Left ventricle myocardium inferior (tissue), 1 donor: ENCODE data around the gene NCK2. TPM values are rescaled to one million over a fixed set of nuclear protein-coding genes. Genes with fewer than 3 reads are reported as not detected.

Source experiments
- DNase-seq: peaks from one replicate; pipeline ENCODE4 v3.0.0-alpha.2; 2020
- H3K27ac ChIP-seq: fragments of 200-600 bp; replicated peaks from 2 replicates; pipeline ENCODE4 v1.8.0; 2021
- H3K27me3 ChIP-seq: fragments of 200-600 bp; 2 replicates; pipeline ENCODE4 v1.8.0; 2021; ENCODE audit warnings: low read depth
- H3K36me3 ChIP-seq: fragments of 200-600 bp; 2 replicates; pipeline ENCODE4 v1.8.0; 2021
- H3K4me1 ChIP-seq: fragments of 200-600 bp; 2 replicates; pipeline ENCODE4 v1.8.0; 2021
- H3K4me3 ChIP-seq: fragments of 200-600 bp; 2 replicates; pipeline ENCODE4 v1.8.0; 2021; ENCODE audit warnings: mild to moderate bottlenecking, moderate library complexity
- H3K9me3 ChIP-seq: fragments of 200-600 bp; replicated peaks from 2 replicates; pipeline ENCODE4 v1.8.0; 2021
- intact Hi-C: fragments of 100-400 bp; cut with micrococcal nuclease; formaldehyde crosslinking; loops from one replicate; pipeline ENCODE4 v1.11.0; 2022
- total RNA-seq: library from RNA; stranded (reverse); fragmentation: NEBNext Ultra II Directional; extraction: Animal tissue kit (Norgen Biotek cat#: 25700); gene quantifications from one replicate; pipeline ENCODE4 v1.2.1, GENCODE V29; 2021
- TF ChIP-seq, protein P1 (sequence below): fragments of 200-600 bp; IDR thresholded peaks from 2 replicates; pipeline ENCODE4 v1.8.0; 2021; ENCODE audit warnings: antibody characterized with exemption, mild to moderate bottlenecking, borderline replicate concordance
- donor health status: DM: no; HTN: yes; CAD: no; lungs with severe emphysema.

NCK2 gene
- total RNA-seq, 1 donor from 2014 or later: 24.7 TPM

- Histone ChIP-seq H3K9me3 (no peaks in the 10 kb centered on the region), H3K4me3 (peak overlapping the region; percentile 26), H3K36me3 (no peaks in the 10 kb centered on the region), H3K4me1 (peaks cover 81% of the 10 kb centered on the region), H3K27ac (peak overlapping the region; percentile 59), H3K27me3 (no peaks in the 10 kb centered on the region)
- TF ChIP-seq, protein P1, sequence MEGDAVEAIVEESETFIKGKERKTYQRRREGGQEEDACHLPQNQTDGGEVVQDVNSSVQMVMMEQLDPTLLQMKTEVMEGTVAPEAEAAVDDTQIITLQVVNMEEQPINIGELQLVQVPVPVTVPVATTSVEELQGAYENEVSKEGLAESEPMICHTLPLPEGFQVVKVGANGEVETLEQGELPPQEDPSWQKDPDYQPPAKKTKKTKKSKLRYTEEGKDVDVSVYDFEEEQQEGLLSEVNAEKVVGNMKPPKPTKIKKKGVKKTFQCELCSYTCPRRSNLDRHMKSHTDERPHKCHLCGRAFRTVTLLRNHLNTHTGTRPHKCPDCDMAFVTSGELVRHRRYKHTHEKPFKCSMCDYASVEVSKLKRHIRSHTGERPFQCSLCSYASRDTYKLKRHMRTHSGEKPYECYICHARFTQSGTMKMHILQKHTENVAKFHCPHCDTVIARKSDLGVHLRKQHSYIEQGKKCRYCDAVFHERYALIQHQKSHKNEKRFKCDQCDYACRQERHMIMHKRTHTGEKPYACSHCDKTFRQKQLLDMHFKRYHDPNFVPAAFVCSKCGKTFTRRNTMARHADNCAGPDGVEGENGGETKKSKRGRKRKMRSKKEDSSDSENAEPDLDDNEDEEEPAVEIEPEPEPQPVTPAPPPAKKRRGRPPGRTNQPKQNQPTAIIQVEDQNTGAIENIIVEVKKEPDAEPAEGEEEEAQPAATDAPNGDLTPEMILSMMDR: no peak
- no peak for DNase-seq
- intact Hi-C loops: loop anchor here (10.0 kb wide), 1 partner anchor 90 kb away; no protein-coding TSS in a partner anchor
These were observed 50.3 kb downstream of the NCK2 start for GRCh38 chr2:105794926-105795574.

DNA sequence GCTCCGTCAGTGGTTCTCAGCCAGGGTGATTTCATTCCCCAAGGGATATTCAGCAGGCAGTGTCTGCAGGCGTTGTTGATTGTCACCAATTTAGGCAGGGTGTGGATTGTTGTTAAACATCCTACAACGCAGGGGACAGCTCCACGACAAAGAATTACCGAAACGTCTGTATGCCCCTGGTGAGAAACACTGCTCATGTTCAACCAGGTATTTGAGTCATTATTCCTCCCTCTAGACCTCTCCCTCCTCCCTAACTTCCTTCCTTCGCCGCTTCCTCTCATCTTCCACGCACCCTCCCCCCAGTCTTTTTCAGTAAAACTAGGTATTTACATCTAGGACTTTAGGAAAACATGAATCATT, 50.8 kb downstream of the NCK2 start:
- TF ChIP-seq, protein P1: no peak
- intact Hi-C loops: loop anchor here (10.0 kb wide), 1 partner anchor 89 kb away; no protein-coding TSS in a partner anchor
- H3K4me3 ChIP-seq: peak overlapping the region; percentile 26

GRCh38 chr2:105796131-105796638, 51.5 kb downstream of the NCK2 start:
- DNase-seq: no peak
- peak overlapping the region; percentile 59 for H3K27ac ChIP-seq

More for the DNA sequence above, 50.8 kb downstream of the NCK2 start:
- no peak for DNase-seq
- Histone ChIP-seq H3K9me3 (no peaks in the 10 kb centered on the region), H3K27ac (peak overlapping the region; percentile 59), H3K27me3 (no peaks in the 10 kb centered on the region), H3K4me1 (peaks cover 81% of the 10 kb centered on the region), H3K36me3 (no peaks in the 10 kb centered on the region)

DNA sequence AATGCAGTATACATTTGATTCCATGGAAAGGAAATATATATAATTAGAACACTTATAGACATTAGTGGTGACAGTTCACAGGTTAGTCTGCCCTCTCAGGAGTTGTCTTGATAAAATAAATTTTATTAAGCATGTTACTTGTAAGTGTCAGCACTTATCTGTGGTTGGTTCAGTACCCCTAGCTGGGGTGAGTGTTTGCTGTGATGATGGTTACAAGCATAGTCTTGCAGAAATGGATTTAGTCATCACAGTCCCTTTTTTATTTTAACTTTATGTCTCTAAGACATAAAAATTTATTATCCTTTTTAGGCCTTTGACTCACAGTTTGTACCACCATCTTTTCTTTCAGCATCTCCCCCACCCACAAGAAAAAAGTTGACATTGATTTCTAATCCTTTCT, 52.1 kb downstream of the NCK2 start:
- intact Hi-C loops: loop anchor here (10.0 kb wide), 1 partner anchor 88 kb away; no protein-coding TSS in a partner anchor
- Histone ChIP-seq H3K36me3 (no peaks in the 10 kb centered on the region), H3K9me3 (no peaks in the 10 kb centered on the region), H3K4me1 (peaks cover 82% of the 10 kb centered on the region), H3K27me3 (no peaks in the 10 kb centered on the region), H3K4me3 (no peak overlapping the region), H3K27ac (peak overlapping the region; percentile 59)
- TF ChIP-seq, protein P1: no peak
- DNase-seq: no peak

More at GRCh38 chr2:105796131-105796638, 51.5 kb downstream of the NCK2 start:
- intact Hi-C loops: loop anchor here (10.0 kb wide), 1 partner anchor 89 kb away; no protein-coding TSS in a partner anchor
- Histone ChIP-seq H3K4me1 (peaks cover 81% of the 10 kb centered on the region), H3K4me3 (peak overlapping the region; percentile 26), H3K27me3 (no peaks in the 10 kb centered on the region), H3K36me3 (no peaks in the 10 kb centered on the region), H3K9me3 (no peaks in the 10 kb centered on the region)
- TF ChIP-seq, protein P1: no peak

GRCh38 chr2:105797298-105797819, 52.6 kb downstream of the NCK2 start:
- H3K27me3 ChIP-seq: no peaks in the 10 kb centered on the region
- H3K9me3 ChIP-seq: no peaks in the 10 kb centered on the region
- H3K4me1 ChIP-seq: peaks cover 88% of the 10 kb centered on the region
- no peak overlapping the region for H3K4me3 ChIP-seq
- intact Hi-C loops: loop anchor here (10.0 kb wide), 1 partner anchor 87 kb away; no protein-coding TSS in a partner anchor
- DNase-seq: no peak
- H3K27ac ChIP-seq: peak overlapping the region; percentile 59
- no peaks in the 10 kb centered on the region for H3K36me3 ChIP-seq
- TF ChIP-seq, protein P1: no peak
